ENCODE data around the gene ALOX5. TPM values are rescaled to one million over a fixed set of nuclear protein-coding genes. Genes with fewer than 3 reads are reported as not detected.
"Not testable (repeated sequence)": the region's sequence is repeated elsewhere in the genome, so short reads cannot be mapped to it uniquely, and the experiment has no call there.

The ALOX5 gene
- total RNA-seq, 1 experiment from 2014 or later, result 66.5 TPM

DNA sequence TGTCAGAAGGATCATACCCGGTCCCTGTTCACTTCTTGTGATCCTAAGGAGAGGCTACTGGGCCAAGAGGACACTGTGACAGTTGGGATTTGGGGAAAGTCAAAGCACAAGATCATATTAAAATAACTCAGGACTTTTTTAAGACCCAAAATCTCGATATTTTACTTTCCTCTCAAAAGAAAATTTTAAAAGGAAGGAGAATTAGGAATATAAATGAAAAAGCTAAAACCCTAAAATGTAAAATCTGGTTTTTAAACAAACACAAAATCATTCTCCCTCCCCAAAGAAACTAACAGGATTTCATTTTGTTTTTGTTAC, 36.4 kb downstream of the ALOX5 start:
- no peak overlapping the region for H3K27ac ChIP-seq
- ChIA-PET POLR2A (ENCODE audit: unreplicated experiment) (no interaction called here), CTCF (no interaction called here)
- H3K27me3 ChIP-seq (ENCODE audit: insufficient read depth, low read depth), result no peaks in the 10 kb centered on the region
- H4K20me1 ChIP-seq (ENCODE audit: insufficient read depth), result 0 out of 2 replicates have a peak, but pooled peaks cover 3% of the 10 kb centered on the region
- H3K4me3 ChIP-seq, result no peak overlapping the region
- H3K4me1 ChIP-seq (replicated peaks; ENCODE audit: insufficient read depth), result no peaks in the 10 kb centered on the region
- no peaks in the 10 kb centered on the region for H3K9me2 ChIP-seq (ENCODE audit: insufficient read depth)
- no peaks in the 10 kb centered on the region for H3K9me3 ChIP-seq (ENCODE audit: insufficient read depth, low read depth)
- DNase-seq, result no peak
- peaks cover 20% of the 10 kb centered on the region for H3K36me3 ChIP-seq (ENCODE audit: low read depth)
- H2AFZ ChIP-seq, result no peak overlapping the region
- no peak for TF ChIP-seq EZH2 (IDR thresholded peaks at IDR 0.05; ENCODE audit: low read depth)
- TF ChIP-seq CTCF (conservative IDR thresholded peaks at IDR 0.05), result no peak
- no TSS peak for BruUV-seq (replicated peaks)
- no peaks in the 10 kb centered on the region for H3F3A ChIP-seq (ENCODE audit: insufficient read depth, low read depth)
- no peaks in the 10 kb centered on the region; the same call in 1 of the 2 replicates for H3K79me2 ChIP-seq (ENCODE audit: low read depth)
- intact Hi-C loops (cut with micrococcal nuclease; ENCODE audit: unreplicated experiment), result no loop called here
- H3K4me2 ChIP-seq, result no peak overlapping the region

DNA sequence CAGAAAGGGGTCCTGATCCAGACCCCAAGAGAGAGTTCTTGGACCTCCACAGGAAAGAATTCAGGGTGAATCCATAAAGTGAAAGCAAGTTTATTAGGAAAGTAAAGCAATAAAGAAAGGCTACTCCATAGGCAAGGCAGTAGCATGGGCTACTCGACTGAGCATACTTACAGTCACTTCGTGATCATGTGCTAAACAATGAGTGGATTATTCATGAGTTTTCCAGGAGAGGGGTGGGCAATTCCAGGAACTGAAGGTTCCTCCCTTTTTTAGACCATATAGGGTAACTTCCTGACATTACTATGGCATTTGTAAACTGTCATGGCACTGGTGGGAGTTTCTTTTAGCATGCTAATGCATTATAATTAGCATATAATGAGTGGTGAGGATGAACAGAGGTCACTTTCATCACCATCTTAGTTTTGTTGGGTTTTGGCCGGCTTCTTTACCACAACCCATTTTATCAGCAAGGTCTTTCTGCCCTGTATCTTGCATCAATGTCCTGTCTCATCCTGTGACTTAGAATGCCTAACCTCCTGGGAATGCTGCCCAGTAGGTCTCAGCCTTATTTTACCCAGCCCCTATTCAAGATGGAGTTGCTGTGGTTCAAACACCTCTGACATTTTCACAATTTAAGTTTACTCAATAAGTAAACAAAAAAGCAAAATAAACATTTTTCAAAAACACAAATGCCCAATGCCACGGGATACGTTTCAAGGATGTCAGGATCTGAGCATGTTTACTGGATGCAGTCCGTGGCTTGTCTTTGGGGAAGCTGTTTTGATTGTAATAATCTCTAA, 37.0 kb downstream of the ALOX5 start:
- no peaks in the 10 kb centered on the region for H3F3A ChIP-seq (ENCODE audit: insufficient read depth, low read depth)
- intact Hi-C loops (cut with micrococcal nuclease; ENCODE audit: unreplicated experiment), result no loop called here
- no peaks in the 10 kb centered on the region; the same call in 1 of the 2 replicates for H3K79me2 ChIP-seq (ENCODE audit: low read depth)
- H3K4me3 ChIP-seq, result no peak overlapping the region
- H3K27ac ChIP-seq, result no peak overlapping the region
- no peaks in the 10 kb centered on the region for H3K27me3 ChIP-seq (ENCODE audit: insufficient read depth, low read depth)
- no peaks in the 10 kb centered on the region for H4K20me1 ChIP-seq (ENCODE audit: insufficient read depth)
- ChIA-PET POLR2A (ENCODE audit: unreplicated experiment) (no interaction called here), CTCF (no interaction called here)
- no peaks in the 10 kb centered on the region for H3K4me1 ChIP-seq (replicated peaks; ENCODE audit: insufficient read depth)
- H2AFZ ChIP-seq, result no peak overlapping the region
- H3K9me3 ChIP-seq (ENCODE audit: insufficient read depth, low read depth), result no peaks in the 10 kb centered on the region
- peaks cover 20% of the 10 kb centered on the region for H3K36me3 ChIP-seq (ENCODE audit: low read depth)
- no peak for DNase-seq
- H3K4me2 ChIP-seq, result no peak overlapping the region
- BruUV-seq (replicated peaks), result no TSS peak
- no peak for TF ChIP-seq CTCF (conservative IDR thresholded peaks at IDR 0.05)
- TF ChIP-seq EZH2 (IDR thresholded peaks at IDR 0.05; ENCODE audit: low read depth), result no peak
- H3K9me2 ChIP-seq (ENCODE audit: insufficient read depth), result no peaks in the 10 kb centered on the region

GRCh38 chr10:45411607-45411940, 37.6 kb downstream of the ALOX5 start:
- H3K9me3 ChIP-seq (ENCODE audit: insufficient read depth, low read depth), result no peaks in the 10 kb centered on the region
- H2AFZ ChIP-seq, result no peak overlapping the region
- no peak overlapping the region for H3K4me2 ChIP-seq
- H3F3A ChIP-seq (ENCODE audit: insufficient read depth, low read depth), result no peaks in the 10 kb centered on the region
- peaks cover 20% of the 10 kb centered on the region for H3K36me3 ChIP-seq (ENCODE audit: low read depth)
- no peaks in the 10 kb centered on the region; the same call in 1 of the 2 replicates for H3K79me2 ChIP-seq (ENCODE audit: low read depth)
- DNase-seq, result no peak
- intact Hi-C loops (cut with micrococcal nuclease; ENCODE audit: unreplicated experiment), result no loop called here
- ChIA-PET POLR2A (ENCODE audit: unreplicated experiment) (no interaction called here), CTCF (no interaction called here)
- H3K27ac ChIP-seq, result no peak overlapping the region
- H3K9me2 ChIP-seq (ENCODE audit: insufficient read depth), result no peaks in the 10 kb centered on the region
- TF ChIP-seq CTCF (conservative IDR thresholded peaks at IDR 0.05) (no peak), EZH2 (IDR thresholded peaks at IDR 0.05; ENCODE audit: low read depth) (no peak)
- BruUV-seq (replicated peaks), result no TSS peak
- H4K20me1 ChIP-seq (ENCODE audit: insufficient read depth), result no peaks in the 10 kb centered on the region
- no peaks in the 10 kb centered on the region for H3K4me1 ChIP-seq (replicated peaks; ENCODE audit: insufficient read depth)
- H3K4me3 ChIP-seq, result no peak overlapping the region
- H3K27me3 ChIP-seq (ENCODE audit: insufficient read depth, low read depth), result no peaks in the 10 kb centered on the region

- CTCF ChIA-PET; H4K20me1 ChIP-seq (ENCODE audit: insufficient read depth); DNase-seq; H3K4me1 ChIP-seq (replicated peaks; ENCODE audit: insufficient read depth); H3K9me3 ChIP-seq (ENCODE audit: insufficient read depth, low read depth); H3K79me2 ChIP-seq (ENCODE audit: low read depth); H3F3A ChIP-seq (ENCODE audit: insufficient read depth, low read depth); H3K4me2 ChIP-seq; BruUV-seq (replicated peaks); H2AFZ ChIP-seq; H3K4me3 ChIP-seq; intact Hi-C loops (cut with micrococcal nuclease; ENCODE audit: unreplicated experiment); H3K9me2 ChIP-seq (ENCODE audit: insufficient read depth); H3K27ac ChIP-seq; H3K27me3 ChIP-seq (ENCODE audit: insufficient read depth, low read depth): not testable (repeated sequence)
- POLR2A ChIA-PET (ENCODE audit: unreplicated experiment), result interaction anchor here (0.6 kb wide), 1 partner anchor 1990 kb away, joined by 7 read pairs; no protein-coding TSS in a partner anchor
- peaks cover 20% of the 10 kb centered on the region for H3K36me3 ChIP-seq (ENCODE audit: low read depth)
These were observed 41.0 kb downstream of the ALOX5 start for GRCh38 chr10:45415062-45415461.
